WERI-Rb-1 (cell line): ENCODE measurements around the gene LBHD2.

Source experiments
- DNase-seq: peaks from one replicate; pipeline ENCODE4 v3.0.0-alpha.2; 2020
- H3K27ac ChIP-seq: fragments of 250-450 bp; sonication (Bioruptor Pico); 2 replicates; pipeline ENCODE4 v1.5.1; 2020; ENCODE audit warnings: mild to moderate bottlenecking, moderate library complexity
- H3K27me3 ChIP-seq: fragments of 250-450 bp; sonication (Bioruptor Pico); 2 replicates; pipeline ENCODE4 v1.5.1; 2021; ENCODE audit warnings: mild to moderate bottlenecking, low read depth, moderate library complexity; ENCODE audit not compliant: insufficient read depth, severe bottlenecking
- H3K36me3 ChIP-seq: fragments of 250-450 bp; sonication (Bioruptor Pico); 2 replicates; pipeline ENCODE4 v1.5.1; 2020; ENCODE audit warnings: mild to moderate bottlenecking, moderate library complexity
- H3K4me3 ChIP-seq: 2 replicates; pipeline ENCODE4 v1.5.1; 2011; ENCODE audit warnings: low read depth, mild to moderate bottlenecking, control low read depth, low read length
- H3K9me3 ChIP-seq: fragments of 250-450 bp; sonication (Bioruptor Pico); 2 replicates; pipeline ENCODE4 v1.5.1; 2021; ENCODE audit warnings: mild to moderate bottlenecking, moderate library complexity; ENCODE audit not compliant: severe bottlenecking
- CTCF ChIP-seq: IDR thresholded peaks from 2 replicates; pipeline ENCODE4 v1.5.1; 2011; ENCODE audit warnings: low read depth, mild to moderate bottlenecking, control low read depth, inconsistent platforms, low read length

The LBHD2 gene

GRCh38 chr14:103071544-103072251, 12.3 kb upstream of the LBHD2 start:
- DNase-seq = no peak

GRCh38 chr14:103072595-103073366, 11.2 kb upstream of the LBHD2 start:
- Histone ChIP-seq H3K27me3 (no peaks in the 10 kb centered on the region), H3K9me3 (no peaks in the 10 kb centered on the region), H3K36me3 (no peaks in the 10 kb centered on the region), H3K27ac (no peak overlapping the region), H3K4me3 (no peak overlapping the region)
- TF ChIP-seq CTCF = peak; percentile 45
- no peak for DNase-seq

More at GRCh38 chr14:103071544-103072251, 12.3 kb upstream of the LBHD2 start:
- H3K27me3 ChIP-seq = no peaks in the 10 kb centered on the region
- H3K36me3 ChIP-seq = no peaks in the 10 kb centered on the region
- H3K27ac ChIP-seq = no peak overlapping the region; the same call in 1 of the 2 replicates
- no peak for TF ChIP-seq CTCF
- H3K9me3 ChIP-seq = no peaks in the 10 kb centered on the region
- no peak overlapping the region for H3K4me3 ChIP-seq

- no peak for DNase-seq
- Histone ChIP-seq H3K4me3 (no peak overlapping the region), H3K9me3 (no peaks in the 10 kb centered on the region), H3K27me3 (no peaks in the 10 kb centered on the region), H3K27ac (no peak overlapping the region), H3K36me3 (no peaks in the 10 kb centered on the region)
- no peak for TF ChIP-seq CTCF
Observed at GRCh38 chr14:103073367-103073875, 10.6 kb upstream of the LBHD2 start.

GRCh38 chr14:103073876-103074728, 9.9 kb upstream of the LBHD2 start:
- H3K36me3 ChIP-seq = no peaks in the 10 kb centered on the region
- H3K27ac ChIP-seq = peak overlapping the region; percentile 47
- no peak for TF ChIP-seq CTCF
- H3K9me3 ChIP-seq = no peaks in the 10 kb centered on the region
- H3K27me3 ChIP-seq = no peaks in the 10 kb centered on the region
- no peak for DNase-seq
- no peak overlapping the region for H3K4me3 ChIP-seq

- no peak for TF ChIP-seq CTCF
- Histone ChIP-seq H3K9me3 (no peaks in the 10 kb centered on the region), H3K36me3 (no peaks in the 10 kb centered on the region), H3K4me3 (no peak overlapping the region), H3K27ac (peak overlapping the region; percentile 47), H3K27me3 (no peaks in the 10 kb centered on the region)
- DNase-seq = no peak
Observed at GRCh38 chr14:103074729-103075367, 9.2 kb upstream of the LBHD2 start.
